GM18502 (cell line): Measurements from ENCODE around the gene CRMP1.

Experiments
- ATAC-seq: cut with Tn5 transposase; IDR thresholded peaks from one replicate; pipeline ENCODE4 v1.9.1; 2021; ENCODE audit warnings: mild to moderate bottlenecking; ENCODE audit not compliant: unreplicated experiment, poor library complexity

CRMP1 gene

DNA sequence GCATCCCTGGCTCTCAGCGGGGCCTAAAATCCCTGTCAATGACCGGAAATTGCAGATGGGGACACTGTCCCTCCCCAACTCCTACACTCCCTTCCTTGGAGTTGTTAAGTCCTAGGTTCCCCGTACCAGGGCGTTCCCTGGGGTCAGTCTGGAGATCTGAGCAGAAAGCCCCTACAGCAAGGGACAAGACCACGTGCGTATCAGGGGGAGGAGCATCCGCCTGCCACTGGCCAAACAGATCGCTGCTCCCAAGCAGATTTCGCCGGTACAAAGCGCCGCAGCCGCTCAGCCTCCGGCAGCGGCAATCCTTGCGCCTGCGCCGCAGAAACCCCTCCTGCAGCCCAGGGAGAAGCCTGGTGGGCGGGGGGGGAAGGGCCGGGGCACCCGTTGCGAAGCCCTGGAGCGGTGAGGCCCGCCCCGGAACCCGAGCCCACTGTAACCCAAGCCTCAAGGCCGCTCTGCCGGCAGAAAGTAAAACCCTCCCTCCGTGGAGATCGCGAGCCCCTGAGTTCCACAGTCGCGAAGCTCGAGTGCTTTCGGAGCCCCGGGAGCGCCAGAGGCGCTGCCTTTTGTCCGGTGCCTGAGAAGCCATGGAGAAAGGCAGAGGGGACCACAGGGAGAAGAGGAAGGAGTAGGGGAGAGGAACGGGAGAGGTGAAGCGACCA lies 2.7 kb downstream of the CRMP1 start:
- no peak for ATAC-seq

- ATAC-seq: no peak
Observed at GRCh38 chr4:5889002-5889696, 3.7 kb downstream of the CRMP1 start.

- ATAC-seq: no peak
Observed at GRCh38 chr4:5888222-5889001, 4.5 kb downstream of the CRMP1 start.

DNA sequence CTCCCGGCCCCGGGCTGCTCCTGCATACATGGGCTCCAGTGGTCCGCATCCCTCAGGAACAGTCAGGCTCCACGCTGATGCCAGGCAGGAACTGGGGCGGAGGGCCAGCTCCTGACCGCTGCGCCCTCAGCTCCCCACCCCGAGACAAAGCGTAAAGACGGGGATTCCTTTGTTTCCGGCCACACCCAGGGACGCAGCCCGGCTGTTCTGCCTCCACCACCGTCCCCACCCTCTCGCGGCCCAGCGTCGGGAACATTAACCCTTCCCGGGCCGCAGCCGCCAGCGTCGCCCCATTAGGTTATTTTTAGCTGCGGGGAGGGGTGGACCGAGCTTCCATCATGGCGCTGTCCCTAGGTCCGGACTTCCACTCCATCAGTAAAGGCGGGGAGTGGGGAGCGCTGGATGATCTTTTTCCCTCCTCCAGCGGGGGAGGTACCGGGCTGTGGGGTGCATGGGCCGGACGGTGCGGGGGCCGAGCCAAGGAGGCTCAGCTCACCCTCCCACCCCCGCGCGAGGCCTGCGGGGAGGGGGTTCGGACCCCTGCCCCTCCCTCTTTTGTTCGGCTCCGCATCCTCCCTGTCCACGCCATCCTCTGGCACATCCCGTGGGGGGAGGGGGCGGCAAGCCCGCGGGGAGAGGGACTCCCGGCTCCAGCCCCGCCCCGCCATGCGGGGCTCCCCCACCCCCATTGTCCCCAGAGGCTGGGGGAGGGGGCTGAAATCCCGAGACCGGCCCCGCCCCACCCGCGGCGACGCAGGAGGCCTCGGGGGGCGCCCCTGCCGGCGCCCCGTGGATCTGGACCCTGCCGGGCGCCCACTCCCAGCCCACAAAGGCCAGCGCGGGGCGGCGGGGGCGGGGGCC lies 5.3 kb downstream of the CRMP1 start:
- ATAC-seq: no peak

GRCh38 chr4:5887011-5887360 lies 5.9 kb downstream of the CRMP1 start:
- no peak for ATAC-seq

DNA sequence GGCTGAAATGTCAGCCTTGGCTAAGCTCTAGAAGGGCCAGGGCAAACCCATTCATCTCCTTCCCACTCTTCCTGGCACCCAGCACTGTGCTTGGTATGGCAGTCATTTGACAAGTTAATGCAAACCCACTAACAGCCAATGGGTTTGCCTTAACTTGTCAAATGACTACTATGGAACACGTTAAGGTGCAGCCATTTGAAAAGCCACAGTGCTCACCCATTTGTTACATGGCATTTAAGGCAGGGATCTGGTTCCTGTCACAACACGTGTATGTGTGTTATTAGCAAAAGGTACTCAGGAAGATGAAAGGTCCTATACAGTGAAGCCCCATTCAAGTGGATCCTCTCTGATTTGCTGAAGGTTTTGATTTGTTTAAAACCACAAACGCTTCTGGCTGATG lies 7.2 kb downstream of the CRMP1 start:
- no peak for ATAC-seq

DNA sequence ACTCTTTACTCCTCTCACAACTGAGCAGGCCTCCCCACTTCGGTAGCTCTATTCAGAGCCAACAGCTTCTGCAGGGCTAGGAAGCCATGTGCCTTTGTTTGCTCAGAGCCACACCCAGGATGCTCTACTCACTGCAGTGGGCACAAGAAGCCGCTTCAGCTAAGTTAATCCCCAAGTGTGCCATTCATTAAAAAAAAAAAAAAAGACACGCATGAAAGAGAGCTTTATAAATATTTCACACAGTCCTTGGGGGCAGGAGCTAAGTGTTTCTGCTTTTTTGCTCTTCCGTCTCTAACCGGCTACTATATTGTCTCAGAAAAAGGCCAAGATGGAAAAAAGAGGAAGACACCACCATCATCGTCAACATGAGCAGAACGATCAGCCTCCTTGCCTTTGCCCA lies 8.1 kb downstream of the CRMP1 start:
- no peak for ATAC-seq

- ATAC-seq: no peak
Observed at GRCh38 chr4:5883916-5884315, 9.0 kb downstream of the CRMP1 start.

GRCh38 chr4:5882947-5883346 lies 9.9 kb downstream of the CRMP1 start:
- ATAC-seq: no peak

DNA sequence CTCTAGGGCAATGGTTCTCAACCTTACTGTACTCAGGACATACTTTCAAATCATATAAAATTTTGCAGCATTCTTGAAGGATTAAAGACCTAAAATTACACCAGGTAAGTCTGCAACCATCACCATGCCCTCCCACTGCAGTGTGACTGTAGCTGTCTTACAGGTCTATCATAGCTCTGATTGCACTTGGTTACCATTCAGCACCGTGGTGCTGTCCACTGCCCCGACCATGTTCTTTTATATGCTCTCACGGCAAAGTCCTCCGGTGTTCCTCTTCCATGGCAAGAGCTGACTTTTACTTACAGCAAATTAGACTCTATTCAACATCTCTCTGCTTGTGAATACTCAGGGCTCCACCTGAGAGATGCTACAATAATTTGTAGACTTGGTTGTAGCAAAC lies 11.5 kb downstream of the CRMP1 start:
- ATAC-seq: no peak

DNA sequence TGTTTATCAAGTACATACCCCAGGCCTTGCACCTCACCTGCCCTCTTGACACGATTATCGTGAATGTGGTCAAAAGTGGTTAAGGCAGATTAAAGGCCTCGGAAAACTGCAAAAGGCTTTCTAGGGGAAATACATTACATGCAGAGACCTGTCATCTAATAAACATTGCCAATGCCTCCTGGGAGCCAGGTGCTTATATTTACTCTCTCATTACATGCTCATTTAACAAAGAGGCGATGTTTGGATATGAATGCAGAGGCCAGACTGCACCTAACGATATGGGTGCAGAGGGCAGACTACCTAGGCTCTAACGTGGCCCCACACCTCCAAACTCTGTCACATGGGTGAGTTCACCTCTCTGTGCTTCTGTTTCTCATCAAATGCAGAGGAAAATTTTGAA lies 14.5 kb downstream of the CRMP1 start:
- ATAC-seq: no peak

DNA sequence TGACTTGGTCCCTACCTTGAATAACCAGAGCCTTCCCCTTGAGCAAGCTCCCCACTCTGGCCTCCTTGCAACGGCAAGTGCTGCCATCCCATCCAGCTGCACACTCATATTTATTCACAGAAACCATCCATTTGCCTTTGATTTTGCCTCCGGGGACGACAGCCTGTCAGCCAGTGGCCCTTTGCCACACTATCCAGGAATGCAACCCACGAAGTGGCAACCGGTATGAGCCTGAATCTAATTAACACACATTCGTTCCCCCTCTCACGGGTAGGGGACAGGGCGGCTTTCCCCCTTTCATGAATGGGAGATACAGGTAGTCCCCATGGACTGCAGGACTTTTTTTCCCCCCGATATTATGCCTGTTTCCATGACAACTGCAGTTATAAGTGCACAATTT lies 15.5 kb downstream of the CRMP1 start:
- ATAC-seq: no peak

- ATAC-seq: no peak
Observed at GRCh38 chr4:5874811-5875449, 18.0 kb downstream of the CRMP1 start.

- ATAC-seq: no peak
Observed at GRCh38 chr4:5870701-5871100, 22.2 kb downstream of the CRMP1 start.

DNA sequence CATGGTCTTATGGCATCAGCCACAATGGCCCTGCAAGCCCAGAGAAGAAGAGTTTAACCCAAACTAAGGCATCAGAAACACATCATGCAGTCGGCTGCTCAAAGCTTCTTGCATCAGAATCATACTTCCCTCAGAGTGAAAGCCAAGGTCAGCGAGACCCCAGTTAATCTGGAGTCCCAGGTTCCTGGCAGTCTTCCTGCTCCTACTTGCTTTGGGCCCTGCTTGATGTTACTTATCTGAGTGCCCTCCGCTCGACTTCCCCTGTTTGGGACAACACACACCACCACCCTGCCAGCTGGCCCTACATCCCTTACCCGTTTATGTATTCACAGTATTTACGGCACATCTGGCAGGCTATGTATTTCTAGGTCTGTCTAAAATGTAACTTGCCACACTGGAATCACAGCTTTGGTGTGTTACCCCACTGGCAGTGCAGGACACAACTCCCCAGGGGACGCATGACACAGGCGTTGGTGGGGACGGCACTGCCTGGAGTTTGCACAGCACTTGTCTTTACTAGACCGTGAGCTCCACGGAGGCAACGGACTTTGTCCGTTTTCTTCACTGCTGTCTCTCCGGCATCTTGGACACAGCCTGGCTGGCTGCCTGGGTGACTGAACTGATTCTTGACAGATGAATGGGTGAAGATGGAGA lies 22.8 kb downstream of the CRMP1 start:
- no peak for ATAC-seq

GRCh38 chr4:5867866-5868265 lies 25.0 kb downstream of the CRMP1 start:
- no peak for ATAC-seq

GRCh38 chr4:5866841-5867813 lies 25.8 kb downstream of the CRMP1 start:
- no peak for ATAC-seq

DNA sequence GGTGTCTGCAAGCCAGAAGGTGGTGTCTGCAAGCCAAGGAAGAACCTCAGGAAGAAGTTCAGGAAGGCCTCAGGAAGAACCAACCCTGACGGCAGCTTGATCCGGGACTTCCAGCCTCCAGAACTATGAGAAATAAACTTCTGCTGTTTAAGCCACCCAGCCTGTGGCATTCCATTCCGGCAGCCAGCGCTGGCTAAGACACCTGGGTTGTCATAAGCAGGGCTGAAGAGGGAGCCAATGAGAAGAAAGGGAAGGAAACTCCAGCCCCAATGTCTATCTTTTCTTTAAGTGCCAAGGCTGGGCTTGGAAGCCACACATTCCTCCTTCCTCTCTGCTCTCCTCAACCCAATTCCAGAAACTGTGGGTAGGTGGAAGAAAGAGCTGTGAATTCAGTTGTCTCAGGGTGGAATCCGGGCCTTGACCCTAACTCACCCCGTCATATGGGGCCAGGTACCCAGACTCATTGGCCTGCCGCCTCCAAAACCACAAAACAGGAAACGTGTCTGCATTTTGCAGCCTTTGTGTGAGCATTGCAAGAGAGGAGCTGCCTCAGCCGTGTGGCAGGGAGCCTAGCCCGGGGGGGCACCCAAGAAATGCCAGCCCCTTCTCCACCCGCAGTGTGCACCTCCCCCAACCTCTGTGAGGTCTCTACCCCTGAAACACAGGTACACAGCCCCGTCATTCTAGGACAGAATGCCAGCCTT lies 26.8 kb downstream of the CRMP1 start:
- no peak for ATAC-seq
